ENCODE results near the gene NR2C1.

GRCh38 chr12:94982456-94982855, 91.0 kb downstream of the NR2C1 start:
- TF ChIP-seq EZH2 (IDR thresholded peaks at IDR 0.05), result no peak
- TF ChIP-seq POLR2AphosphoS5 (IDR thresholded peaks at IDR 0.05; ENCODE audit: borderline replicate concordance, low read depth, low read length), result no peak

Measured in SK-N-MC (cell line).